K562 (cell line): ENCODE results near the gene ATP13A2. TPM values are rescaled to one million over a fixed set of nuclear protein-coding genes. Genes with fewer than 3 reads are reported as not detected.

Experiments
- ATF3 ChIP-seq, 2 experiments: fragments of 450-650 bp in 1 of 2; sonication (generic) in 1 of 2; formaldehyde crosslinking in 1 of 2; IDR thresholded peaks in 1 of 2; conservative IDR thresholded peaks in 1 of 2; 2 replicates each; pipeline versions ENCODE4 v1.6.1 to v1.8.1; 2016 to 2023; ENCODE audit warnings: mild to moderate bottlenecking in 2 of 2, moderate library complexity in 2 of 2, inconsistent platforms in 1 of 2, missing genetic modification reagents in 1 of 2
- ATF6 ChIP-seq: sonication (generic); formaldehyde crosslinking; IDR thresholded peaks from 2 replicates; pipeline ENCODE4 v1.4.0; 2020; ENCODE audit warnings: mild to moderate bottlenecking, missing genetic modification reagents
- ATF7 ChIP-seq: fragments of 450-650 bp; IDR thresholded peaks from 2 replicates; pipeline ENCODE4 v1.7.1; 2014; ENCODE audit warnings: mild to moderate bottlenecking, moderate library complexity
- CREBBP ChIP-seq: IDR thresholded peaks from one replicate; pipeline ENCODE4 v1.6.1; 2012; ENCODE audit warnings: low read depth, mild to moderate bottlenecking, control low read depth, inconsistent platforms, low read length
- EGR1 ChIP-seq: fragments of 450-650 bp; conservative IDR thresholded peaks from 2 replicates; pipeline ENCODE4 v1.6.1; 2017; ENCODE audit warnings: mild to moderate bottlenecking
- ESRRB ChIP-seq: fragments of 250-450 bp; sonication (Bioruptor Pico); IDR thresholded peaks from 2 replicates; pipeline ENCODE4 v1.5.0; 2020; ENCODE audit warnings: mild to moderate bottlenecking, moderate library complexity, borderline replicate concordance
- HDAC1 ChIP-seq, 2 experiments: fragments of 450-650 bp; IDR thresholded peaks; 2 replicates each; pipeline ENCODE4 v1.6.1; 2016 to 2017; ENCODE audit warnings: inconsistent platforms in 1 of 2, mild to moderate bottlenecking in 1 of 2, moderate library complexity in 1 of 2
- HMG20A ChIP-seq: fragments of 450-650 bp; formaldehyde crosslinking; conservative IDR thresholded peaks from 2 replicates; pipeline ENCODE4 v1.4.0; 2020; ENCODE audit warnings: mild to moderate bottlenecking, mixed read lengths
- ILF3 ChIP-seq: fragments of 450-650 bp; IDR thresholded peaks from 2 replicates; pipeline ENCODE4 v1.6.1; 2018; ENCODE audit warnings: antibody characterized with exemption, mild to moderate bottlenecking, moderate library complexity, borderline replicate concordance
- KDM4B ChIP-seq, 2 experiments: fragments of 450-650 bp in 1 of 2; sonication (generic) in 1 of 2; IDR thresholded peaks; 2 replicates each; pipeline ENCODE4 v1.6.1; 2016 to 2017; ENCODE audit warnings: borderline replicate concordance in 2 of 2, antibody characterized with exemption in 1 of 2, low read depth in 1 of 2, mild to moderate bottlenecking in 1 of 2
- NFATC3 ChIP-seq: fragments of 450-650 bp; IDR thresholded peaks from 2 replicates; pipeline ENCODE4 v1.6.1; 2017; ENCODE audit warnings: mild to moderate bottlenecking
- POLR2B ChIP-seq: fragments of 450-650 bp; IDR thresholded peaks from 2 replicates; pipeline ENCODE4 v1.6.1; 2018; ENCODE audit warnings: low read depth; ENCODE audit not compliant: partially characterized antibody
- RBFOX2 ChIP-seq: fragments of 200-400 bp; formaldehyde crosslinking; IDR thresholded peaks from 2 replicates; pipeline ENCODE4 v1.6.1; 2017; ENCODE audit warnings: low read depth, mild to moderate bottlenecking, low read length, moderate library complexity
- RFX7 ChIP-seq: fragments of 250-450 bp; sonication (Bioruptor Pico); IDR thresholded peaks from 2 replicates; pipeline ENCODE4 v1.5.1; 2021; ENCODE audit warnings: mild to moderate bottlenecking
- SIN3A ChIP-seq, 2 experiments: fragments of 150-350 bp in 1 of 2; IDR thresholded peaks; 2 replicates each; pipeline ENCODE4 v1.6.1; 2011 to 2016; ENCODE audit warnings: borderline replicate concordance in 2 of 2, low read depth in 2 of 2, low read length in 2 of 2, mild to moderate bottlenecking in 2 of 2, moderate library complexity in 2 of 2; ENCODE audit not compliant: control insufficient read depth in 1 of 2
- SMAD2 ChIP-seq: fragments of 150-350 bp; IDR thresholded peaks from 2 replicates; pipeline ENCODE4 v1.6.1; 2014; ENCODE audit warnings: low read depth, mild to moderate bottlenecking, low read length
- SOX6 ChIP-seq: fragments of 450-650 bp; IDR thresholded peaks from 2 replicates; pipeline ENCODE4 v1.6.1; 2014; ENCODE audit warnings: mild to moderate bottlenecking
- SRF ChIP-seq, 2 experiments: fragments of 250-450, 450-650 bp in 1 of 2; sonication (Bioruptor Pico) in 1 of 2; sonication (generic) in 1 of 2; formaldehyde crosslinking; IDR thresholded peaks; 2 replicates each; pipeline versions ENCODE4 v1.5.0 to v1.5.1; 2020 to 2022; ENCODE audit warnings: mild to moderate bottlenecking in 1 of 2, missing genetic modification reagents in 1 of 2
- TBP ChIP-seq: optimal IDR thresholded peaks from 2 replicates; pipeline ENCODE3; 2011; ENCODE audit warnings: low read depth, low read length, improper control_type of control experiment
- USF1 ChIP-seq: sonication (generic); formaldehyde crosslinking; IDR thresholded peaks from 2 replicates; pipeline ENCODE4 v1.9.0; 2022; ENCODE audit warnings: mild to moderate bottlenecking, missing genetic modification reagents
- YY1 ChIP-seq, 3 experiments: IDR thresholded peaks; 2 replicates each; pipeline ENCODE4 v1.6.1; 2011; ENCODE audit warnings: low read length in 2 of 3, mild to moderate bottlenecking in 2 of 3, moderate library complexity in 2 of 3, borderline replicate concordance in 1 of 3, control low read depth in 1 of 3, low read depth in 1 of 3; ENCODE audit not compliant: insufficient read depth in 3 of 3, insufficient replicate concordance in 2 of 3, control insufficient read depth in 1 of 3, insufficient read length in 1 of 3; ENCODE audit errors: extremely low read depth in 1 of 3
- ZBTB1 ChIP-seq: sonication (generic); formaldehyde crosslinking; IDR thresholded peaks from 2 replicates; pipeline ENCODE4 v1.8.1; 2023; ENCODE audit warnings: missing genetic modification reagents, low read depth, mild to moderate bottlenecking, borderline replicate concordance
- ZNF212 ChIP-seq: fragments of 450-650 bp; formaldehyde crosslinking; IDR thresholded peaks from 2 replicates; pipeline ENCODE4 v1.4.0; 2020; ENCODE audit warnings: mild to moderate bottlenecking
- ZNF436 ChIP-seq: fragments of 250-450, 450-650 bp; sonication (Bioruptor Pico); formaldehyde crosslinking; IDR thresholded peaks from 2 replicates; pipeline ENCODE4 v1.7.0; 2020; ENCODE audit warnings: mild to moderate bottlenecking
- polyA plus RNA-seq, 8 experiments: library from polyadenylated mRNA; depleted of rRNA in 4 of 8; stranded (reverse) in 5 of 8; unstranded in 3 of 8; fragments of >200 nt; fragmentation: Nextera tagmentation in 2 of 8; fragmentation: Illumina TruSeq in 1 of 8; extraction: Ambion mirVana in 2 of 8; extraction: Trizol in 1 of 8; gene quantifications; 2 replicates each; pipeline versions ENCODE4 v1.2.1 to v1.2.3, GENCODE V29; 2011 to 2014; ENCODE audit warnings: inconsistent platforms in 1 of 8, missing spikeins in 1 of 8
- total RNA-seq, 7 experiments: library from RNA; depleted of rRNA in 6 of 7; stranded (reverse); fragments of >200 nt in 6 of 7; fragmentation: Illumina TruSeq in 2 of 7; extraction: Trizol in 2 of 7; gene quantifications; 2 replicates each; pipeline versions ENCODE4 v1.2.1 to v1.2.3, GENCODE V29; 2011 to 2021; ENCODE audit warnings: low replicate concordance in 1 of 7

The ATP13A2 gene
- total and polyA plus RNA-seq, 9 of the 15 experiments (the other 6 are each of a cell fraction or from before 2014, with no cell fraction given) = 0.36 to 56.3 (median 16.3) TPM

GRCh38 chr1:17053685-17054410 is 42.1 kb upstream of the ATP13A2 start, which contains the start of gene SDHB (continued):
- peak in 1 of 2 experiments; percentile 82; a peak in 2 of 4 replicates for TF ChIP-seq SIN3A (IDR thresholded peaks at IDR 0.05; ENCODE audit: borderline replicate concordance in 2 of 2, control insufficient read depth in 1 of 2, low read depth in 2 of 2, low read length in 2 of 2)
- peak; percentile 95 for TF ChIP-seq ATF7
- TF ChIP-seq TBP = peak; percentile 89
- peak in 1 of 2 experiments; percentile 84; a peak in 2 of 4 replicates for TF ChIP-seq SRF (CRISPR knock-in tag; IDR thresholded peaks at IDR 0.05)
- no peak for TF ChIP-seq ZNF212 (CRISPR knock-in tag)
- no peak for TF ChIP-seq ESRRB (CRISPR knock-in tag)
- peak; percentile 84 for TF ChIP-seq EGR1
- TF ChIP-seq CREBBP = no peak
- peak; percentile 94 for TF ChIP-seq RBFOX2
- TF ChIP-seq ILF3 = no peak
- no peak for TF ChIP-seq RFX7 (CRISPR knock-in tag)
- TF ChIP-seq SOX6 = peak; percentile 28; the same call in 1 of the 2 replicates
- TF ChIP-seq ATF6 (CRISPR knock-in tag) = no peak
- TF ChIP-seq POLR2B = peak; percentile 86
- no peak for TF ChIP-seq SMAD2
- TF ChIP-seq ZBTB1 (CRISPR knock-in tag) = no peak
- peak in 1 of 2 experiments; percentile 90; a peak in 2 of 4 replicates for TF ChIP-seq HDAC1 (IDR thresholded peaks at IDR 0.05)
- TF ChIP-seq NFATC3 = no peak
- TF ChIP-seq HMG20A (CRISPR knock-in tag) = no peak
- TF ChIP-seq ZNF436 (CRISPR knock-in tag) = no peak
- peak; percentile 68 for TF ChIP-seq ATF3 (IDR thresholded peaks at IDR 0.05)
- TF ChIP-seq ATF3 (CRISPR knock-in tag; conservative IDR thresholded peaks at IDR 0.05) = peak; percentile 64
- peak; percentile 91 to 97 (median 97) for TF ChIP-seq YY1 (IDR thresholded peaks at IDR 0.05; ENCODE audit: borderline replicate concordance in 1 of 3, control insufficient read depth in 1 of 3, extremely low read depth in 1 of 3, insufficient read depth in 3 of 3, insufficient read length in 1 of 3, insufficient replicate concordance in 2 of 3, low read depth in 1 of 3, low read length in 2 of 3)
- 0 out of 4 replicates have a peak, but pooled peaks of 1 of the 2 experiments have one; percentile 59 for TF ChIP-seq KDM4B (IDR thresholded peaks at IDR 0.05; ENCODE audit: borderline replicate concordance in 2 of 2, low read depth in 1 of 2)
- peak; percentile 88 for TF ChIP-seq USF1 (CRISPR knock-in tag)
